T-cell (primary cell): ENCODE measurements around the gene OR12D3. TPM values are rescaled to one million over a fixed set of nuclear protein-coding genes. Genes with fewer than 3 reads are reported as not detected.
A peak's percentile ranks its signal among the peaks of the same experiment; 100 is the strongest.
"Not testable (repeated sequence)": the region's sequence is repeated elsewhere in the genome, so short reads cannot be mapped to it uniquely, and the experiment has no call there.

Source experiments
- ATAC-seq, 4 experiments: fragments of 200-7000 bp in 3 of 4; fragments of 150-1000 bp in 1 of 4; cut with Tn5 transposase; replicated peaks in 1 of 4; 1 replicate in 3 of 4; 2 replicates in 1 of 4; pipeline ENCODE4 v1.10.0; 2021; ENCODE audit warnings: moderate library complexity in 3 of 4, mild to moderate bottlenecking in 2 of 4, moderate number of reproducible peaks in 1 of 4
- CTCF ChIA-PET, 2 donors: fragments of 300-600 bp; sonication (Branson Sonifier 250); formaldehyde crosslinking; loops; one replicate each; lab custom pipeline; 2022; ENCODE audit warnings: antibody characterized with exemption in 2 of 2; lab: Charles Lee
- POLR2A ChIA-PET, 2 donors: fragments of 300-600 bp; sonication (Branson Sonifier 250); formaldehyde crosslinking; loops; one replicate each; lab custom pipeline; 2022; ENCODE audit warnings: antibody characterized with exemption in 2 of 2; lab: Charles Lee
- DNase-seq, 35 experiments: peaks; one replicate each; pipeline versions ENCODE4 v3.0.0 to v3.0.0-alpha.2; 2013 to 2023
- H3K27ac ChIP-seq: one replicate; pipeline ENCODE4 v1.5.1; 2013; ENCODE audit warnings: low read length
- H3K27me3 ChIP-seq, 2 experiments: replicated peaks in 1 of 2; 1 replicate in 1 of 2; 2 replicates in 1 of 2; pipeline versions ENCODE4 v1.6.1 to v1.7.0; 2013; ENCODE audit warnings: low read length in 1 of 2, mixed read lengths in 1 of 2; ENCODE audit not compliant: control insufficient read depth in 2 of 2, insufficient read depth in 2 of 2; ENCODE audit errors: extremely low read depth in 1 of 2
- H3K36me3 ChIP-seq, 2 donors: 1 replicate in 1 of 2; 2 replicates in 1 of 2; pipeline versions ENCODE4 v1.6.1 to v1.7.0; 2013; ENCODE audit warnings: low read length in 1 of 2; ENCODE audit not compliant: control insufficient read depth in 2 of 2, insufficient read depth in 1 of 2; ENCODE audit errors: extremely low read depth in 1 of 2
- H3K4me1 ChIP-seq, 2 experiments: 1 replicate in 1 of 2; 2 replicates in 1 of 2; pipeline versions ENCODE4 v1.6.1 to v1.7.0; 2013; ENCODE audit warnings: low read length in 2 of 2, mixed read lengths in 1 of 2; ENCODE audit not compliant: insufficient read depth in 2 of 2, control insufficient read depth in 1 of 2; ENCODE audit errors: extremely low read depth in 1 of 2
- H3K4me3 ChIP-seq, 2 donors: 1 replicate in 1 of 2; 2 replicates in 1 of 2; pipeline versions ENCODE4 v1.5.1 to v1.7.0; 2013; ENCODE audit warnings: mild to moderate bottlenecking in 2 of 2, low read length in 1 of 2, moderate library complexity in 1 of 2; ENCODE audit not compliant: control insufficient read depth in 1 of 2; ENCODE audit errors: extremely low read depth in 1 of 2
- H3K9me3 ChIP-seq: 2 replicates; pipeline ENCODE4 v1.7.0; 2013
- H3K27ac Mint-ChIP-seq, 2 donors: one replicate each; pipeline ENCODE4 v1.8.0; 2020 to 2021; ENCODE audit warnings: mild to moderate bottlenecking in 2 of 2, mixed read lengths in 2 of 2
- H3K27me3 Mint-ChIP-seq, 2 donors: one replicate each; pipeline ENCODE4 v1.8.0; 2021 to 2022; ENCODE audit warnings: mixed read lengths in 2 of 2
- H3K36me3 Mint-ChIP-seq: one replicate; pipeline ENCODE4 v1.8.0; 2021; ENCODE audit warnings: mixed read lengths
- H3K4me1 Mint-ChIP-seq, 3 donors: one replicate each; pipeline ENCODE4 v1.8.0; 2020 to 2022; ENCODE audit warnings: mixed read lengths in 3 of 3, mild to moderate bottlenecking in 1 of 3
- H3K4me3 Mint-ChIP-seq, 3 donors: one replicate each; pipeline ENCODE4 v1.8.0; 2020 to 2022; ENCODE audit warnings: mild to moderate bottlenecking in 3 of 3, mixed read lengths in 3 of 3, moderate library complexity in 3 of 3
- H3K9me3 Mint-ChIP-seq, 3 donors: one replicate each; pipeline ENCODE4 v1.8.0; 2020 to 2022; ENCODE audit warnings: mixed read lengths in 3 of 3
- WGBS: methylation state at CpG from one replicate; pipeline ENCODE4 v1.1.5; 2013; ENCODE audit warnings: missing lambda C conversion rate; ENCODE audit not compliant: insufficient coverage; 5-methylcytosine and 5-hydroxymethylcytosine counted together
- total RNA-seq, 35 experiments: library from RNA in 6 of 35; stranded (reverse) in 6 of 35; fragments of 120-200 nt in 1 of 35; gene quantifications; one replicate each; pipeline versions ENCODE4 v1.2.1 to v1.2.4 and lab custom pipeline; 2013 to 2026

Gene OR12D3
- total RNA-seq, 5 donors from 2014 or later (not counting 1 experiment from before 2014, with no cell fraction given): not detected

DNA sequence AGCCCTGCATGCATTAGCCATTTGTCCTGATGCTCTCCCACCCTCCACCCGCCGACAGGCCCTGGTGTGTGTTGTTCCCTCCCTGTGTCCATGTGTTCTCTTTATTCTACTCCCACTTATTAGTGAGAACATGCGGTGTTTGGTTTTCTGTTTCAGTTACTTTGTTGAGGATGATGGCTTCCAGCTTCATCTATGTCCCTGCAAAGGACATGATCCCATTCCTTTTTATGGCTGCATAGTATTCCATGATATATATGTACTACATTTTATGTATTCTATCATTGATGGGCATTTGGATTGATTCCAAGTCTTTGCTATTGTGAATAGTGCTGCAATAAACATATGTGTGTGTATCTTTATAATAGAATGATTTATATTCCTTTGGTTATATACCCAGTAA, 25.7 kb downstream of the OR12D3 start:
- DNase-seq, H3K36me3 ChIP-seq, H3K27ac ChIP-seq, H3K4me3 Mint-ChIP-seq, H3K4me3 ChIP-seq, ATAC-seq, H3K4me1 ChIP-seq, CTCF ChIA-PET, H3K9me3 ChIP-seq, POLR2A ChIA-PET, H3K4me1 Mint-ChIP-seq, H3K27me3 ChIP-seq, H3K36me3 Mint-ChIP-seq: not testable (repeated sequence)
- Mint-ChIP-seq H3K27ac (peak overlapping the region in 1 of 2 donors; percentile 29), H3K9me3 (peaks cover 7 to 11% (median 8%) of the 10 kb centered on the region in 3 donors), H3K27me3 (peaks cover 40 to 51% of the 10 kb centered on the region in 2 donors)
- no CpG with 5 or more reads among the region's 3 CpGs for WGBS

DNA sequence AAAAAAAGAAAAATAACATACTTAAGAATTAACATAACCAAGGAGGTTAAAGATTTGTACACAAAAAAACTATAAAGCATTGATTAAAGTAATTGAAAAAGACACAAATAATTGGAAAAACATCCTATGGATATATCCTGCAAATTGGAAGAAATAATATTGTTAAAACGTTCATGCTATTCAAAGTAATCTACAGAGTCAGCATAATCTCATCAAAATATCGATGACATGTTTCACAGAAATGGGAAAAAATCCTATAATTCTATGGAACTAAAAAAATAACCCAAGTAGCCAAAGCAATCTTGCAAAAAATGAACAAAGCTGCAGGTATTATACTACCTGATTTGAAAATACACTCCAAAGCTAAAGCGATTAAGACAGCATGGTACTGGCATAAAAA, 29.7 kb downstream of the OR12D3 start:
- H3K27me3 Mint-ChIP-seq: peaks cover 9 to 13% of the 10 kb centered on the region in 2 donors
- Histone ChIP-seq H3K36me3 (no peaks in the 10 kb centered on the region), H3K4me3 (no peak overlapping the region), H3K9me3 (no peaks in the 10 kb centered on the region), H3K4me1 (no peaks in the 10 kb centered on the region), H3K27me3 (peaks cover 0 to 7% of the 10 kb centered on the region in 2 experiments), H3K27ac (no peak overlapping the region)
- no peak overlapping the region for H3K4me3 Mint-ChIP-seq
- peaks cover 0 to 4% (median 0%) of the 10 kb centered on the region in 3 donors for H3K9me3 Mint-ChIP-seq
- CTCF ChIA-PET: no interaction called here
- ATAC-seq: no peak
- WGBS: no CpG with 5 or more reads among the region's 3 CpGs
- H3K36me3 Mint-ChIP-seq: no peaks in the 10 kb centered on the region
- POLR2A ChIA-PET: no interaction called here
- no peak overlapping the region for H3K27ac Mint-ChIP-seq
- H3K4me1 Mint-ChIP-seq: no peaks in the 10 kb centered on the region
- DNase-seq: no peak

DNA sequence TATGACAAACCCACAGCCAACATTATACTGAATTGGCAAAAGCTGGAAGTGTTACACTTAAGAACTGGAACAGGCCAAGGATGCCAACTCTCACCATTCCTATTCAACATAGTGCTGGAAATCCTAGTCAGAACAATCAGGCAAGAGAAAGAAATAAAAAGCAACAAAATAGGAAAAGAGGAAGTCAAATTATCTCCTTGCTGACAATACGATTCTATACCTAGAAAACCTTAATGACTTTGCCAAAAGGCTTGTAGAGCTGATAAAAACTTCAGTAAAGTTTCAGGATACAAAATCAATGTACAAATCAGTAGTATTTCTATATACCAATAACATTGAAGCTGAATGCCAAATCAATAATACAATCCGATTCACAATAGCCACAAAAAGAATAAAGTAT, 38.8 kb downstream of the OR12D3 start:
- H3K36me3 ChIP-seq: no peaks in the 10 kb centered on the region
- H3K4me1 ChIP-seq: no peaks in the 10 kb centered on the region
- DNase-seq (no peak), ATAC-seq (no peak)
- no peak overlapping the region for H3K4me3 Mint-ChIP-seq
- H3K4me1 Mint-ChIP-seq: no peaks in the 10 kb centered on the region
- no peak overlapping the region for H3K4me3 ChIP-seq
- peaks cover 44 to 46% of the 10 kb centered on the region in 2 donors for H3K27me3 Mint-ChIP-seq
- H3K27ac Mint-ChIP-seq: no peak overlapping the region
- peaks cover 2 to 4% (median 4%) of the 10 kb centered on the region in 3 donors for H3K9me3 Mint-ChIP-seq
- ChIA-PET CTCF (no interaction called here), POLR2A (no interaction called here)
- peaks cover 0 to 12% of the 10 kb centered on the region in 2 experiments for H3K27me3 ChIP-seq
- H3K36me3 Mint-ChIP-seq: no peaks in the 10 kb centered on the region
- no CpG with 5 or more reads among the region's 2 CpGs for WGBS
- no peak overlapping the region for H3K27ac ChIP-seq
- no peaks in the 10 kb centered on the region for H3K9me3 ChIP-seq

DNA sequence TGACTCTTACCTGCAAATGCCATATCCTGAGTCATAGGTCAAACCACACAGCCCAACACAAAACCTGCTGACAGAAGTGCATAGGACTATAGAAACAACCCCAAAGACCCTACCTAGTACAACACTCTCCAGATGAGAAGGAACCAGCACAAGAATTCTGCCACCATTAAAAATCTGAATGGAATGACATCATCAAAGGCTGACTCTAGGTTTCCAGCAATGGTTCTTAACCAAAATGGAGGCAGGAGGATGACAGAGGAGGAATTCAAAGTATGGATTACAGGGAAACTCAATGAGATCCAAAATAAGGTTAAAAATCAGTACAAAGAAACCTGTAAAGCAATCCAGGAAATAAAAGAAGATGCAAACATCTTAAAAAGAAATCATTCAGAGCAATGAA, 42.4 kb downstream of the OR12D3 start:
- no peak for DNase-seq
- no peaks in the 10 kb centered on the region for H3K9me3 ChIP-seq
- no peaks in the 10 kb centered on the region for H3K4me1 ChIP-seq

DNA sequence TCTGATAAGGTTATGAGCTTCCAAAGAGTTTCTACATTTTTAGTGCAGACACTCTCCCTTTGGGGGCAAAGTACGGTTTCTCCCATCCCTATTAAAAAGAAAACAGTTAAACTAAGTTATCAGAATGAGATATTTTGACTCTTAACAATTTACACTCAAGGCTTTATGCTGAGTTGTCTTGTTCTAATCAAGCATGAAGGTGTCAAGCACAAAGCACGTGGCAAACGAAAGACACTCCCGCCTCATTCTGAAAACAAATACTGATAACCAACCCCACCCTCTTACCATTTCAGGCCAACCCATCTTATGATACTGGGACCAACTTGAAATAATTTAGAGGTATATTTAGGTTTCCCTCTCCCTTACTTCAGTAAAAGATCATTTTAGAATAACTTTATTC, 49.3 kb downstream of the OR12D3 start:
- no peak for ATAC-seq
- H3K36me3 Mint-ChIP-seq: no peaks in the 10 kb centered on the region
- Histone ChIP-seq H3K9me3 (no peaks in the 10 kb centered on the region), H3K27ac (no peak overlapping the region), H3K4me3 (no peak overlapping the region), H3K4me1 (no peaks in the 10 kb centered on the region), H3K36me3 (no peaks in the 10 kb centered on the region), H3K27me3 (no peaks in the 10 kb centered on the region)
- no peak overlapping the region for H3K27ac Mint-ChIP-seq
- POLR2A ChIA-PET: no interaction called here
- peaks cover 21 to 38% of the 10 kb centered on the region in 2 donors for H3K27me3 Mint-ChIP-seq
- H3K4me1 Mint-ChIP-seq: no peaks in the 10 kb centered on the region
- no peak for DNase-seq
- no peak overlapping the region for H3K4me3 Mint-ChIP-seq
- no peaks in the 10 kb centered on the region for H3K9me3 Mint-ChIP-seq
- CTCF ChIA-PET: no interaction called here
- no CpG with 5 or more reads among the region's 4 CpGs for WGBS

More for the DNA sequence above, 42.4 kb downstream of the OR12D3 start:
- ChIA-PET POLR2A (no interaction called here), CTCF (no interaction called here)
- Histone ChIP-seq H3K27ac (no peak overlapping the region), H3K4me3 (no peak overlapping the region), H3K36me3 (no peaks in the 10 kb centered on the region), H3K27me3 (peaks cover 0 to 12% of the 10 kb centered on the region in 2 experiments)
- Mint-ChIP-seq H3K4me1 (no peaks in the 10 kb centered on the region), H3K36me3 (no peaks in the 10 kb centered on the region), H3K4me3 (no peak overlapping the region), H3K27me3 (peaks cover 42 to 44% of the 10 kb centered on the region in 2 donors), H3K27ac (no peak overlapping the region), H3K9me3 (peaks cover 2 to 4% (median 4%) of the 10 kb centered on the region in 3 donors)
- ATAC-seq: no peak

Other genes starting within 250 kb of the OR12D3 start
- gene OR2J2, start 204.4 kb downstream of the OR12D3 start, total RNA-seq: not detected
- gene OR14J1, start 73.6 kb downstream of the OR12D3 start, total RNA-seq: not detected
- not detected for gene OR5V1, start 6.4 kb downstream of the OR12D3 start, total RNA-seq
- not detected for gene OR12D2, start 20.3 kb upstream of the OR12D3 start, total RNA-seq
- not detected for gene OR12D1, start 39.6 kb upstream of the OR12D3 start, total RNA-seq
- not detected for gene OR10C1, start 64.0 kb upstream of the OR12D3 start, total RNA-seq
- gene OR11A1, start 81.8 kb upstream of the OR12D3 start, total RNA-seq: not detected
- gene OR2H1, start 81.9 kb upstream of the OR12D3 start, total RNA-seq: not detected
- gene MAS1L, start 112.7 kb upstream of the OR12D3 start, total RNA-seq: not detected
- gene UBD, start 184.4 kb upstream of the OR12D3 start, total RNA-seq: under 1 TPM in 1 of 5 donors, not detected in 4; 0.32 TPM
- not detected for gene OR2H2, start 209.8 kb upstream of the OR12D3 start, total RNA-seq